Activated naive CD8-positive, alpha-beta T cell treated with anti-CD3 and anti-CD28 coated beads, Interleukin-2, amount 10 ng/mL, durations not matched to agents 7 days and 5 days (primary cell): ENCODE data around the gene NSUN7. TPM values are rescaled to one million over a fixed set of nuclear protein-coding genes. Genes with fewer than 3 reads are reported as not detected.
"Not testable (repeated sequence)": the region's sequence is repeated elsewhere in the genome, so short reads cannot be mapped to it uniquely, and the experiment has no call there.

ENCODE experiments used
- ATAC-seq: fragments of 150-1000 bp; cut with Tn5 transposase; one replicate; pipeline ENCODE4 v1.10.0; 2021; ENCODE audit warnings: low read depth, moderate library complexity
- POLR2A ChIA-PET: fragments of 350-600 bp; sonication (Branson Sonifier 250); formaldehyde crosslinking; loops from one replicate; lab custom pipeline; 2021; ENCODE audit warnings: antibody characterized with exemption; lab: Charles Lee
- DNase-seq: peaks from one replicate; pipeline ENCODE4 v3.0.0; 2021
- H3K27ac Mint-ChIP-seq: one replicate; pipeline ENCODE4 v1.8.0; 2022; ENCODE audit warnings: mild to moderate bottlenecking, mixed read lengths
- H3K27me3 Mint-ChIP-seq: one replicate; pipeline ENCODE4 v1.8.0; 2022; ENCODE audit warnings: mild to moderate bottlenecking, moderate library complexity, mixed read lengths
- H3K36me3 Mint-ChIP-seq: one replicate; pipeline ENCODE4 v1.8.0; 2021; ENCODE audit warnings: mild to moderate bottlenecking, mixed read lengths
- H3K4me1 Mint-ChIP-seq: one replicate; pipeline ENCODE4 v1.8.0; 2021; ENCODE audit warnings: mixed read lengths
- H3K4me3 Mint-ChIP-seq: one replicate; pipeline ENCODE4 v1.8.0; 2022; ENCODE audit warnings: mild to moderate bottlenecking, moderate library complexity, mixed read lengths
- H3K9me3 Mint-ChIP-seq: one replicate; pipeline ENCODE4 v1.8.0; 2021; ENCODE audit warnings: mixed read lengths
- total RNA-seq, 2 experiments: library from RNA; stranded (reverse); gene quantifications; one replicate each; pipeline ENCODE4 v1.2.3, GENCODE V29; 2021

The NSUN7 gene
- total RNA-seq, 2 experiments from 2014 or later, result 0.25 to 0.34 TPM

- Mint-ChIP-seq H3K27ac (no peak overlapping the region), H3K27me3 (peaks cover 2% of the 10 kb centered on the region)
- POLR2A ChIA-PET, result no interaction called here
Observed at GRCh38 chr4:40804598-40804997, 54.8 kb downstream of the NSUN7 start.

GRCh38 chr4:40808926-40809457 lies 59.2 kb downstream of the NSUN7 start:
- no peak for ATAC-seq
- H3K9me3 Mint-ChIP-seq, result no peaks in the 10 kb centered on the region
- POLR2A ChIA-PET, result no interaction called here
- peaks cover 2% of the 10 kb centered on the region for H3K27me3 Mint-ChIP-seq
- no peak overlapping the region for H3K27ac Mint-ChIP-seq
- H3K36me3 Mint-ChIP-seq, result no peaks in the 10 kb centered on the region
- H3K4me1 Mint-ChIP-seq, result no peaks in the 10 kb centered on the region
- no peak for DNase-seq
- H3K4me3 Mint-ChIP-seq, result no peak overlapping the region

More at GRCh38 chr4:40804598-40804997, 54.8 kb downstream of the NSUN7 start:
- no peaks in the 10 kb centered on the region for H3K36me3 Mint-ChIP-seq
- H3K4me1 Mint-ChIP-seq, result no peaks in the 10 kb centered on the region
- ATAC-seq (no peak), DNase-seq (no peak)
- H3K9me3 Mint-ChIP-seq, result no peaks in the 10 kb centered on the region
- no peak overlapping the region for H3K4me3 Mint-ChIP-seq

- Mint-ChIP-seq H3K27me3 (peaks cover under 1% of the 10 kb centered on the region), H3K27ac (no peak overlapping the region), H3K9me3 (no peaks in the 10 kb centered on the region), H3K4me1 (no peaks in the 10 kb centered on the region), H3K36me3 (no peaks in the 10 kb centered on the region), H3K4me3 (no peak overlapping the region)
- no peak for DNase-seq
- ATAC-seq, result no peak
- POLR2A ChIA-PET, result no interaction called here
Observed at GRCh38 chr4:40811956-40812355, 62.2 kb downstream of the NSUN7 start.

GRCh38 chr4:40812386-40812785 lies 62.6 kb downstream of the NSUN7 start:
- no peaks in the 10 kb centered on the region for H3K4me1 Mint-ChIP-seq
- no peaks in the 10 kb centered on the region for H3K9me3 Mint-ChIP-seq
- no peak overlapping the region for H3K4me3 Mint-ChIP-seq
- H3K27ac Mint-ChIP-seq, result no peak overlapping the region
- H3K36me3 Mint-ChIP-seq, result no peaks in the 10 kb centered on the region
- POLR2A ChIA-PET, result no interaction called here
- DNase-seq (no peak), ATAC-seq (no peak)
- no peaks in the 10 kb centered on the region for H3K27me3 Mint-ChIP-seq

GRCh38 chr4:40812856-40813255 lies 63.1 kb downstream of the NSUN7 start:
- H3K27me3 Mint-ChIP-seq, result no peaks in the 10 kb centered on the region
- H3K36me3 Mint-ChIP-seq, result no peaks in the 10 kb centered on the region
- H3K4me3 Mint-ChIP-seq, result no peak overlapping the region
- DNase-seq, result no peak
- no peak for ATAC-seq
- POLR2A ChIA-PET, result no interaction called here
- H3K9me3 Mint-ChIP-seq, result no peaks in the 10 kb centered on the region
- no peaks in the 10 kb centered on the region for H3K4me1 Mint-ChIP-seq
- no peak overlapping the region for H3K27ac Mint-ChIP-seq

DNA sequence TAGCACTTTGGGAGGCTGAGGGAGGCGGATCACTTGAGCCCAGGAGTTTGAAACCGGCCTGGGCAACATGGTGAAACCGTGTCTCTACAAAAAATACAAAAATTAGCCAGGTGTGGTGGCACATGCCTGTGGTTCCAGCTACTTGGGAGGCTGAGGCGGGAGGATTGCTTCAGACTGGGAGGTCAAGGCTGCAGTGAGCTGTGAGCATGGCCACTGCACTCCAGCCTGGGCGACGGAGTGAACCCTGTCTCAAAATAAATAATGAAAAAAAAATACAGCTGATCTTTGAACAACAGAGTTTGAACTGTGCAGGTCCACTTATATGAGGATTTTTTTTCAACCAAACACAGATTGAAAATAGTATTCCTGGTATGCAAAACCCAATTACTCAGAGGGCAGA lies 67.4 kb downstream of the NSUN7 start:
- DNase-seq, H3K36me3 Mint-ChIP-seq, H3K4me3 Mint-ChIP-seq, ATAC-seq, H3K9me3 Mint-ChIP-seq, H3K4me1 Mint-ChIP-seq, H3K27ac Mint-ChIP-seq, POLR2A ChIA-PET, H3K27me3 Mint-ChIP-seq: not testable (repeated sequence)

- ATAC-seq (no peak), DNase-seq (no peak)
- H3K4me1 Mint-ChIP-seq, result no peaks in the 10 kb centered on the region
- no peaks in the 10 kb centered on the region for H3K9me3 Mint-ChIP-seq
- POLR2A ChIA-PET, result no interaction called here
- H3K4me3 Mint-ChIP-seq, result no peak overlapping the region
- H3K36me3 Mint-ChIP-seq, result no peaks in the 10 kb centered on the region
- no peaks in the 10 kb centered on the region for H3K27me3 Mint-ChIP-seq
- H3K27ac Mint-ChIP-seq, result no peak overlapping the region
Observed at GRCh38 chr4:40820101-40820500, 70.3 kb downstream of the NSUN7 start.

DNA sequence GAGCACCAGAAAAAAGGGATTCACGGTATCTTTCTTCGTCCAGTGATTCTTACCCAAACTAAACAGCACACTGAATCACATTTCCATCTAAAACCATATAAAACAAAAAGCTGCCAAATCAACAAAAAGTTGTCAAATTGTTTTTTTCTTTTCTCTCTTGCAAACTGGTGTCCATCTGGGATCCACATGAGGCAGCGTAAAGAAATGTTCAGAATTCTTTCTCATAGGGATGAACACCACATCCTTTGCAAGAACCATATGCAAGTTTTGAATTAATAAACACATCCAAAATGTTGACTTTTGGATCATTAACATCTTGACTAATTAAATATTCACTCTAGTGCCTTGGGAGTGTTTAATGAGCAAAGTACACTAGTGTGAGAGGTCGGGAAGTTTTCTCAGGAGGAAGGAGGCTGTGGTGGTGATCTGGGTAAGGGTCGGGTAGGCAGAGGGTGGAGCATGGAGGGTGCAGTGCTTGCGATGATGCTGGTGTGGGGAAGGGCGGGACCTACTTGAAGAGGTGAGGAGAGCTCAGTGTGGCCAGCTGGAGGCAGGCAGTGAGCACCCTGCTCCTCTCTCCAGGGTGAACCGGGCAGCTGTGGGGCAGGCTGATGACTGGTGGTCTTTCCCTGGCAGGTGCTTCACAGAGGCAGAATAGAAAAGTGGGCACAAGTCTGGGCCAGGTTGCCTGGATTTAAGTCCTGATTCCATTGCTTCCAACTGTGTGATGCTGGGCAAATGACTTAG lies 72.8 kb downstream of the NSUN7 start:
- Mint-ChIP-seq H3K9me3 (no peaks in the 10 kb centered on the region), H3K27me3 (no peaks in the 10 kb centered on the region), H3K4me3 (no peak overlapping the region), H3K27ac (no peak overlapping the region), H3K4me1 (peaks cover 2% of the 10 kb centered on the region), H3K36me3 (no peaks in the 10 kb centered on the region)
- DNase-seq, result no peak
- POLR2A ChIA-PET, result no interaction called here
- ATAC-seq, result no peak

- ATAC-seq (no peak), DNase-seq (no peak)
- POLR2A ChIA-PET, result no interaction called here
- Mint-ChIP-seq H3K9me3 (no peaks in the 10 kb centered on the region), H3K4me1 (peaks cover 2% of the 10 kb centered on the region), H3K27me3 (no peaks in the 10 kb centered on the region), H3K4me3 (no peak overlapping the region), H3K36me3 (no peaks in the 10 kb centered on the region), H3K27ac (no peak overlapping the region)
Observed at GRCh38 chr4:40825014-40825838, 75.5 kb downstream of the NSUN7 start.

GRCh38 chr4:40826821-40827220 lies 77.1 kb downstream of the NSUN7 start:
- H3K4me3 Mint-ChIP-seq, result no peak overlapping the region
- no peaks in the 10 kb centered on the region for H3K9me3 Mint-ChIP-seq
- POLR2A ChIA-PET, result no interaction called here
- no peak for DNase-seq
- H3K4me1 Mint-ChIP-seq, result peaks cover 2% of the 10 kb centered on the region
- no peak for ATAC-seq
- no peaks in the 10 kb centered on the region for H3K36me3 Mint-ChIP-seq
- no peak overlapping the region for H3K27ac Mint-ChIP-seq
- no peaks in the 10 kb centered on the region for H3K27me3 Mint-ChIP-seq

DNA sequence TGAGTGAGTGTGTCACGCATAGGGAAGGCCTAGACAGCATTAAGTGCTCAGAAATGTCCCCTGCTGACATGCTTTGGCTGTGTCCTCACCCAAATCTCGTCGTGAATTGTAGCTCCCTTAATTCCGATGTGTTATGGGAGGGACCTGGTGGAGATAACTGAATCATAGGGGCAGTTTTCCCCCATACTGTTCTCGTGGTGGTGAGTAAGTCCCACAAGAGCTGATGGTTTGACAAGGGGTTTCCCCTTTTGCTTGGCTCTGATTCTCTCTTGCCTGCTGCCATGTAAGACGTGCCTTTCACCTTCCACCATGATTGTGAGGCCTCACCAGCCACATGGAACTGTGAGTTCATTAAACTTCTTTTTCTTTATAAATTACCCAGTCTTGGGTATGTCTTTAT lies 78.0 kb downstream of the NSUN7 start:
- Mint-ChIP-seq H3K4me1 (peaks cover 2% of the 10 kb centered on the region), H3K36me3 (no peaks in the 10 kb centered on the region), H3K9me3 (no peaks in the 10 kb centered on the region), H3K27ac (no peak overlapping the region), H3K4me3 (no peak overlapping the region), H3K27me3 (no peaks in the 10 kb centered on the region)
- POLR2A ChIA-PET, result no interaction called here
- DNase-seq (no peak), ATAC-seq (no peak)

DNA sequence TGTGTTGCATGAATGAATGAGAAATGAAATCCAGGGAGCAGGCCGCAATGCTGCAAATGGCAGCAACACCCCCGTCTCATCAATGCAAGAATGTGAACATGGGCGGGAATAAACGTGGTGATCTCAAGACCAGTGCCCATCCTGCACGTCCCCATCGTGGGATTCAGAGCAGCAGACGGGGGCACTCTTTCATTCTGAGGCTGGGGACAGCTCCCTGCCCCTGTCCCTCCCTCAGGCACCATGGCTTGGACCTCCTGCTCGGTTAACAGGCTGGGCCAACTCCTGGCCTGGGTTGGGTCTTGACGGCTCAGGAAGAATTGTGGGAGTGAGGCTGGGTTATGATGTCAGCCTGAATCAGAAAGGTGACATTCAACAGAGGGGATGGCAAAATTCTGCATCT lies 78.9 kb downstream of the NSUN7 start:
- Mint-ChIP-seq H3K4me1 (peaks cover 2% of the 10 kb centered on the region), H3K4me3 (no peak overlapping the region), H3K27ac (no peak overlapping the region), H3K9me3 (no peaks in the 10 kb centered on the region), H3K27me3 (no peaks in the 10 kb centered on the region), H3K36me3 (no peaks in the 10 kb centered on the region)
- ATAC-seq, result no peak
- no peak for DNase-seq
- POLR2A ChIA-PET, result no interaction called here

- Mint-ChIP-seq H3K4me3 (no peak overlapping the region), H3K27ac (no peak overlapping the region), H3K9me3 (no peaks in the 10 kb centered on the region), H3K27me3 (no peaks in the 10 kb centered on the region), H3K4me1 (peaks cover 2% of the 10 kb centered on the region), H3K36me3 (no peaks in the 10 kb centered on the region)
- ATAC-seq (no peak), DNase-seq (no peak)
- POLR2A ChIA-PET, result no interaction called here
Observed at GRCh38 chr4:40829586-40829985, 79.8 kb downstream of the NSUN7 start.
